ENCODE measurements around the gene GFRA4.
A peak's percentile ranks its signal among the peaks of the same experiment; 100 is the strongest.

Gene GFRA4

DNA sequence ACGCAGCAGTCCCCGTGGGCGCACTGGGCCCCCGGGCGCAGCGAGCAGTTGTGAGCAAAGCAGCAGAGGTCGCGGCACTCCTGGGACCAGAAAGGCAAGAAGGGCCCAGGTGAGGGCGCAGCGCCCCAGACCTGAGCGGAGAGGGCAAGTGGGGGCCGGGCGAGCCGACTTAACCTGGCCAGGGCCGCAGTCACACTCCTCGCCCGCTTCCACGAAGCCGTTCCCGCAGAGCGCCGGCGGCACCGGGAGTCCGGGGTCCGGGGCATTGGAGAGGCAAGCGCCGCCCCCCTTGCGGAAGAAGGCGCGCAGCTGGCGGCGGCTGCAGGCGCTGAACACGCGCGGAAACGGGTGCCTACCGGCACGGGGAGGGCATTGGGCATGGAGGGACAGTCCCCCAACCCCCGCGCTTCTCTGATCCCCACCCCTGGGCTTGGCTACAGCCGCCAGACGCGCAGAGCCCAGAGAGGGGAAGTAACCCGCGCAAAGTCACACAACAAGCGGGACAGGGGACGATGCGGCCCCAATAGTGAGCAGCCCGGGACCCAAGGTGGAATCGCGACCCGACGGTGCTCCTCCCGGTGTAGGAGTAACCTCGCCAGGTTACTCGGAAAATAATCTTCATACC, 9.5 kb upstream of the GFRA4 start:
- Mint-ChIP-seq H3K27ac (no peak overlapping the region), H3K27me3 (peaks cover 63% of the 10 kb centered on the region), H3K36me3 (ENCODE audit: low read depth) (no peaks in the 10 kb centered on the region), H3K4me3 (no peak overlapping the region), H3K9me3 (no peaks in the 10 kb centered on the region), H3K4me1 (ENCODE audit: low read depth) (peaks cover 6% of the 10 kb centered on the region)
- peak; percentile 36 for DNase-seq

DNA sequence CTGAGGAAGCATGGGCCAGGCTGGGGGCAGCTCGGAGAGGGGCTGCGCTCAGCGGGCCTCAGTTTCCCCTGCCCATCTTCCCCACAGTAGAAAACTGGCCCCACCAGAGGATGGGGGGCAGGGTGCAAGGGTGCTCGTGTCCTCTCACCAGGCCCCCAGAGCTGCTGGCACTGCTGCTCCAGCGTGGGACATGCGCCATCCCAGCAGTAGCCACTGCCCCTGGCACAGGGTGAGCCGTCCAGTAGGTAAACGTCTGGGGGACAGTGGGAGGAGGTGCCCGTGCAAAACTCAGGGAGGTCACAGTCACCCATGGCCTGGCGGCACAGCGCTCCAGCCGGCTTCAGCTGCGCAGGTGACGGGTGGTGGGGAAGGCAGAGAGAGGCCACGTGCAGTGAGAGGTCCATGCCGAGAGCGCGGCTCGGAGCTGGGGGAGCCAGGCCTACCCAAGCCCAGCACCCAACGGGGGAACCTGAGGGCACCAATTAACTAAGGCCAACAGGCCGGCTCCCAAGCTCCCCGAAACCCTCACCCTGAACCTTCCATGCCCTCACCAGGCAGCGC, 8.9 kb upstream of the GFRA4 start:
- no peak overlapping the region for H3K4me3 Mint-ChIP-seq
- no peak for DNase-seq
- H3K4me1 Mint-ChIP-seq (ENCODE audit: low read depth) = peaks cover 8% of the 10 kb centered on the region
- no peaks in the 10 kb centered on the region for H3K9me3 Mint-ChIP-seq
- no peaks in the 10 kb centered on the region for H3K36me3 Mint-ChIP-seq (ENCODE audit: low read depth)
- no peak overlapping the region for H3K27ac Mint-ChIP-seq
- peaks cover 63% of the 10 kb centered on the region for H3K27me3 Mint-ChIP-seq

DNA sequence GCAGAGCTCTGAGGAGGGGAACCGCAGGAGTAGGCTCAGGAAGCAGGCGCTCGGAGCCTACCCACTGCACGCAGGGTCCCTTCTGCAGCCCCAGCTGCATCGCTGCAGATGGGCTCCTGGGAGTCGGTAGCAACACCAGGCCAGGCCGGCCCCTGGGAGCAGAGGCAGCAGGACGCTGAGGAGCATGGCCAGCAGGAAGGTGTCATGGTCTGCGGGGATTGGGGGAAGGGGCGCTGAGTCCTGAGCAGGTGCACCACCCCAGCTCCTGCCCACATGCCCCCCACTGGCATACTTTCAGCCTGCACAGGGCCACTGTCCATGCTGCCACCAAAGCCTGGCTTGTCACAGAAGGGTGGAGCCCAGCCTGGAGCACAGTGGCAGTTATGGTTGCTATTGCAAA, 7.7 kb upstream of the GFRA4 start:
- Mint-ChIP-seq H3K4me3 (no peak overlapping the region), H3K9me3 (no peaks in the 10 kb centered on the region), H3K27me3 (peaks cover 54% of the 10 kb centered on the region), H3K27ac (no peak overlapping the region), H3K4me1 (ENCODE audit: low read depth) (peaks cover 13% of the 10 kb centered on the region), H3K36me3 (ENCODE audit: low read depth) (no peaks in the 10 kb centered on the region)
- DNase-seq = no peak

DNA sequence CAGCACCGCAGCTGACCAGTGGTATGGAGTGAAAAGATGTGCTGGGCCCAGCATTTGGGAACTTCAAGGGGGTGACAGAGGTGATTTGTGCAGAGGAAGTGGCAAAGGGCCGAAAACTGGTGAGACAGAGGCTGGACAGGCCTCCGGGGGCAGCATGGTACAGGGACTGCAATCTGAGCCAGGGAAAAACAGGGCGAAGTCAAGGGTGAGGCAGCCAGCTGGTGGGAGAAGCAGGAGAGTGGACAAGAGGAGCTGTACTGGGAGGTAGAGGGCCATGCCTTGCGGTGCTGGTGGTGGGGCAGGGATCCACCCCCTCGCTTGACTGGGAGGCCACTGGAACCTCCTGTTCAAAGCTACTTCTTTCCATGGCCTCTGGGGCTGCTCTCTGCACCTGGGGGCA, 7.3 kb upstream of the GFRA4 start:
- no peaks in the 10 kb centered on the region for H3K9me3 Mint-ChIP-seq

DNA sequence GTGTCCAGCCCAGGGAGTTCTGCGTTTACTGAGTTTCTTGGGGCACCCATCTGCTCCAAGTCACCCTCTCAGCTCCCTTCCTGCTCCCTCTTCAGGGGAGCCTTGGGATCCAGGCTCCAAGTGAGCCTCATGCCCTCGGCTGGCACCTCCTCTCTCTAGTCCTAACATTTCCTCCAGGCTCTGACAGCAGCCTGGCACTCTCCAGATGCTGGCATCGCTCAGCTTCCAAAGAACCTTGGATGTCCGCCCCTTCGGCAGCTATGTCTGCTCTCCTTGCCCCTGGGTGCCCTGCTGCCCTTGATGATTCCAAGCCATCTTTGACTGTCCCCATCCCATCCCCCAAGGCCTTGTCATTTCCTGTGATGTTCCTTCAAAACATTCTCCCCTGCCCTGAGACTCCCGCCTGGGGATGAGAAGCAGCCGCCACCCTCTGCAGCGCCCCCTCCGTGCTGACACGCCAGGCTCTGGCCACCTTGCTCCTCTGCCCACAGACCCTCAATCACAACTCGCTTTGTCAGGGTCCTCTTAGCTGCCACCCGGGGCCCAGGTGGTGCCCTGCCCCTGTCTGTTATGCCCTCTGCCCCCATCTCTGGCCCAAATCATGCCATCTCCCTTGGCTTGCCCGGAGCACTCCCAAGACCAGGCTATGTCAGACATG, 6.6 kb upstream of the GFRA4 start:
- Mint-ChIP-seq H3K27me3 (peaks cover 44% of the 10 kb centered on the region), H3K9me3 (no peaks in the 10 kb centered on the region), H3K36me3 (ENCODE audit: low read depth) (no peaks in the 10 kb centered on the region), H3K4me1 (ENCODE audit: low read depth) (peaks cover 16% of the 10 kb centered on the region), H3K27ac (no peak overlapping the region), H3K4me3 (no peak overlapping the region)
- no peak for DNase-seq

More for the DNA sequence above, 7.3 kb upstream of the GFRA4 start:
- no peak overlapping the region for H3K4me3 Mint-ChIP-seq
- H3K36me3 Mint-ChIP-seq (ENCODE audit: low read depth) = no peaks in the 10 kb centered on the region
- DNase-seq = no peak
- no peak overlapping the region for H3K27ac Mint-ChIP-seq
- H3K27me3 Mint-ChIP-seq = peaks cover 50% of the 10 kb centered on the region
- H3K4me1 Mint-ChIP-seq (ENCODE audit: low read depth) = peaks cover 16% of the 10 kb centered on the region

DNA sequence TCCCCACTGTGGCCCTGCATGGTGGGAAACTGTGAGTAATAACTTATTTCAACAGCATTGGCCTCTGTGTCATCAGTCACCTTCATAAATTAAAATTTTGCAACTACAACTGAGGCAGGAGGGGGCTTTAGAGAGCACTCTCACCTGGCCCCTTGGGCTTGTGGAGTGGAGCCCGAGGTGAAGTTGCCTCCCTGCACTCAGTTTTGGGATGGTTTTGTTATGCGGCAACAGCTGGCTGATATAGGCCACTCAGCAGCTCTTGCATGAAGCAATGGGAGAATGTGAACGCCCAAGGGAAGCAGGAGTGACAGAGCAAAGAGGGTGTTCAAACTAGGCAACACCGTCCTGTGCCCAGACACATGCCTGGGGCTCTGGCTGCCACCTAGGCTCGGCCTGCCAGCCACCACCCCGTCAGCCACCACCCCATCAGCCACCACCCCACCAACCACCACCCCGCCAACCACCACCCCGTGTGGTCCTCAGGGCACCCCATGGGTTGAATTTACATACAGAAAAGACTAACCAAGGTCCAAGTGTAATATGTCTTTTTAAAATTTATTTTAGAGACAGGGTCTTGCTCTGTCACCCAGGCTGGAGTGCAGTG, 4.3 kb upstream of the GFRA4 start:
- peaks cover 39% of the 10 kb centered on the region for H3K27me3 Mint-ChIP-seq
- DNase-seq = no peak
- H3K4me1 Mint-ChIP-seq (ENCODE audit: low read depth) = peaks cover 14% of the 10 kb centered on the region
- H3K27ac Mint-ChIP-seq = no peak overlapping the region
- no peaks in the 10 kb centered on the region for H3K9me3 Mint-ChIP-seq
- H3K4me3 Mint-ChIP-seq = no peak overlapping the region
- H3K36me3 Mint-ChIP-seq (ENCODE audit: low read depth) = no peaks in the 10 kb centered on the region

DNA sequence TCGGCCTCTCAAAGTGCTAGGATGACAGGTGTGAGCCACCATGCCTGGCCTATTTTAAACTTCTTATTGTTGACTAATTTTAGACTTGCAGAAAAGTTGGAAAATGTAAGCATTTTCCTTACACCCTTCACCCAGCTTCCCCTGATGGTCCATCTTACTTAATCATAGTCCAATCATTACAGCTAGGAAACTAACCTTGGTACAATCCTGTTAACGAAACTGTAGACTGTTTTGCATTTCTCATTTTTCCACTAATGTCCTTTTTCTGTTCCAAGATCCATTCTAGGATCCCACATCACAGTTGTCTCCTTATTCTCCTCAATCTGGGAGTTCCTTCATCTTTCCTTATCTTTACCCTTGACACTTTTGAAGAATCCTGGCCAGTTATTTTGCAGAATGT, 659 bp upstream of the GFRA4 start:
- no peaks in the 10 kb centered on the region for H3K9me3 Mint-ChIP-seq
- H3K4me1 Mint-ChIP-seq (ENCODE audit: low read depth) = peaks cover 21% of the 10 kb centered on the region
- H3K36me3 Mint-ChIP-seq (ENCODE audit: low read depth) = no peaks in the 10 kb centered on the region
- H3K27me3 Mint-ChIP-seq = peaks cover 39% of the 10 kb centered on the region
- DNase-seq = no peak
- H3K27ac Mint-ChIP-seq = no peak overlapping the region
- no peak overlapping the region for H3K4me3 Mint-ChIP-seq

DNA sequence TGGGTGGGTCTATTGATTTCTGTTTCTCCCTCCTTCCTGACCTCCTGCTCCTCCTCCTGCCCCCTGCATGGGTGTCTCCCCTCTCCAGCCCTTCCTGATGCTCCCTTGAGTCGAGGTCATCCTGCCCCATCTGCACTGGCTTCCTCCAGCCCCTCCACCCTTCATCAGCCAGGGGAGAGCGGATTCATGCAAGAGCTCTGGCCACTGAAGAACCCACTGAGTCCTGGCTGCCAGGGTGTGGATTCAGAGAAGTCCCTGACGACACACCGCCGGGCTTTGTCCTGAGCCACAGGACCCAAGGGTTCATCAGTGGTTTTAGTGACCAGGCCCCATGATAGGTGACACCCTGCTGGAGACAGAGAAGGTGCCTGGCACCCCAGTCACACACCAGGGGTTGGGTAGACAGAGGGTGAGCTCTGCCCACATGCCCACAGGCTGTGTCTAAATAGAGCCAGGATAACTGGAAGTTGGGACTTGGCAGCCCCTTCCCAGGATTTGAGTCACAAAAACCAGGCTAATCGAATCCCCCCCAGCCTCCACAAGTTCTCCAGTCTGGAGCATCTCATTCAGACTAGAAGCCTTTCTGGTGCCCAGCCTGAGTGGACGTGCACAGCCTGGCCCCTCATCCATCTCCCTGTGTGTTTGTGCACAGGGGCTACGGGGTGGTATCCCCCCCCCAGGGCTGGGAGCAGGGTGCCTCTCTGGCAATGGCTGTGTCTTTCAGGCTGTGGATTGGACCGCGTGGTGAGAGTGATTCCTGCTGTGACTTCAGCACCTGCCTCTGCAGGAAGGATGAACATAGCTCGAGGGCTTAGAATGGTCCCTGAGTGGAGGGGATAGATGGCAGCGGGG, 1.2 kb downstream of the GFRA4 start:
- Mint-ChIP-seq H3K27ac (no peak overlapping the region), H3K4me1 (ENCODE audit: low read depth) (peaks cover 20% of the 10 kb centered on the region)

DNA sequence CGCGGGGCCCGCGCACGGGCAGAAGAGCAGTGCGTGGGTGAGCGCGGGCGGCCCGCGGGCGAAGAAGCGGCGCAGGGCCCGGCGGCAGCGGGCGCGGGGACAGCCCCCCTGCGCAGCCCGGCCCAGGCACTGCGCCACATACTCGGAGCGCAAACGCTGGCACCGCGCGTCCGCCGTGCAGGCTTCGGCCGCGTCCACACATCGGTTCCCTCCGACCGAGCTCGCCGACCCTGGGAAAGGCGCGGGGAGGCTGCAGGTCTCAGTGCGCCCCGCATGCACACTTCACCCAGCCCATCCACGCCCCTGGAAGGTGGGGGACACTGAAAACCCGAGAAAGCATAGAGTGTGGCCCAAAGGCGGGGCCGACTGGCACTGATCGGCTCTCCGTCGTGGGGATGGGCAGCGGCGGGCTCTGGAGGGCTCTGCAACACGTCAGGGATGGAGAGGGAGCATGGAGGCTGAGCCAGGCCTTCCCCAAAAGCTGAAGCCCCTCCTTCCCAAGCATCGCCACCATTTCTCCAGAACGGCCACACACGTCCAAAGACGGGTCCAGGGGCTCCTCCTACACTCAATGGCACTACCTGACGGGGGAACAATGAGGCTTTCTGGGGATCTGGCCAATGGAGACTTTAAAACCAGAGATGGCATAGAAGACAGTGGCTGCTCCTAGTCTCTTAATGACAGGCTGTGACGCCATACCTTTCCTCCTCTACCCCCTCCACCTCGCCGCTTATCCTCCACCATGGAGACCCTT, 2.0 kb downstream of the GFRA4 start:
- Mint-ChIP-seq H3K27ac (no peak overlapping the region), H3K4me3 (no peak overlapping the region), H3K4me1 (ENCODE audit: low read depth) (peaks cover 15% of the 10 kb centered on the region), H3K9me3 (no peaks in the 10 kb centered on the region), H3K27me3 (peaks cover 47% of the 10 kb centered on the region), H3K36me3 (ENCODE audit: low read depth) (no peaks in the 10 kb centered on the region)
- DNase-seq = no peak

More for the DNA sequence above, 1.2 kb downstream of the GFRA4 start:
- DNase-seq = no peak
- Mint-ChIP-seq H3K4me3 (no peak overlapping the region), H3K27me3 (peaks cover 47% of the 10 kb centered on the region), H3K36me3 (ENCODE audit: low read depth) (no peaks in the 10 kb centered on the region), H3K9me3 (no peaks in the 10 kb centered on the region)

DNA sequence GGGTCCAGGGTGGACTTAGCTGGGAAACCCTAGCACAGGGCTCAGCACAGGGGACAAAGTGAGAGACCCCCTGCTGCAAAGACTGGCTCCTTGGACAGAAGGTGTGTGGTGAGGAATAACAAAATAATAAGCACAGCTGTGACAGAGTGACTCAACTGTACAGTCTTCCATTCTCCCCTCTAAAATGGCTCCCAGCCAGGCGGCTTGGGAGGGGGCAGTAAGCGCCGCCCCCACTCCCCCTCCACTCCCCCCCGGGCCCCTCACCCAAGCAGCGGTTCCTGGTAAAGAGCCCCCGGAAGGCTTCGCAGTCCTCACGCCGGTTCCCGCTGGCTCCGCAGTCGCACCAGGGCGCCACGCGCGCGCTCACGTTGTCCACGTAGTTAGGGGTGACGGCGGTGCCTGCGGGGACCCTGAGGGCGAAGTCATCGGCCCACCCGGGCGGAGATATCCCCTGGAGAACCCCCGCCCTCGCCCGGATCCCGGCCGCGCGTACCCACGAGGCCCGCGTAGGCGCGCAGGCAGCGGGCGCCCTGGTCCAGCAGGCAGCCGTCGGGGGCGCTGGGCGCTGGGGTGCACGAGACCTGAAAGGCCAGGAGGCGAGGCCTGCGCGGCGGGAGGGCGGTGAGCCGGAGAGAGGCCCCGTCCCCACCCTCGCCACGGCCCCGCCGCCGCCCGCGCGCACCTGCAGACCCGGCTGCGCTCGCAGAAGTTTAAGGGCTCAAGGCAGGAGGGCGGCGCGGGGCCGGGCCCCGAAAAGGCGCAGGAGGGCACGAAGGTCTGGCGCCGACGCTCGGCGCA, 2.7 kb downstream of the GFRA4 start:
- H3K4me3 Mint-ChIP-seq = no peak overlapping the region
- no peak overlapping the region for H3K27ac Mint-ChIP-seq
- H3K36me3 Mint-ChIP-seq (ENCODE audit: low read depth) = no peaks in the 10 kb centered on the region
- peaks cover 47% of the 10 kb centered on the region for H3K27me3 Mint-ChIP-seq
- DNase-seq = no peak
- H3K4me1 Mint-ChIP-seq (ENCODE audit: low read depth) = peaks cover 9% of the 10 kb centered on the region
- no peaks in the 10 kb centered on the region for H3K9me3 Mint-ChIP-seq

DNA sequence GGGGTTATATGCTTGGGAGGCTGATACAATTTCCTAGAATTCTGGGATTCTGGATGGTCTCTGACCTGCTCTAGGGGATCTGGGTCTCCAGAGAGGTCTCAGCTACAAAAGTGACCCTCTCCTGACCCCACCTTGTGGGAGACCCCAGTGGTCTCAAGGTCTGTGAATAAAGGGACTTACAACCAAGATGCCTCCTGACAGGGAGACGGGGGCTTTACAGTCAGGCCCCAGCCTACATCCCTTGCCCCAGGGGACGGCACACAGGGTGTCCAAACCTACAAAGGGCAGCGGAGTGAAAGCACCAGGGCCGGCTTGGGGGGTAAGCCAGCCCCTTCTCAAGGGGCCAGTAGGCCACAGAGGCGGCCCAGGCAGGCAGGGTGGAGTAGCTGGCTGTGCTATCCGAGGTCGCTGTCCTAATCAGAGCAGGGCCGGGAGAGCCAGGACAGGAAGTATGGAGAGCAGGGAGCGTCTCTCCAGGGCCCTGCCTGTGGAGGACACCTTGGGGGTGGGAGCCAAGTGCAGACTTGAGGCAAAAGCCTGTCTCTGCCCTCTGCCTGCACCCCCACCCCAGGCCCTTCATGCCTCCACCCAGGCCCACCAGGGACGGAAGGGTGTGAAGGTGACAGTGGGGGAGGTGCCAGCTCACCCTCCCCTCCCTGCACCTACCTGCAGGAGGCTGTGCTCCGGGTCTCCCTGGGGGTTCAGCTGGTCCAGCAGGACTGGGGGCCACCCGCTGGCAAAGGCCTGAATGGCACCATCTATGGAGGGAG, 3.5 kb downstream of the GFRA4 start:
- DNase-seq = no peak
- no peak overlapping the region for H3K4me3 Mint-ChIP-seq
- peaks cover 9% of the 10 kb centered on the region for H3K4me1 Mint-ChIP-seq (ENCODE audit: low read depth)
- no peaks in the 10 kb centered on the region for H3K36me3 Mint-ChIP-seq (ENCODE audit: low read depth)
- peaks cover 47% of the 10 kb centered on the region for H3K27me3 Mint-ChIP-seq
- no peak overlapping the region for H3K27ac Mint-ChIP-seq
- no peaks in the 10 kb centered on the region for H3K9me3 Mint-ChIP-seq

DNA sequence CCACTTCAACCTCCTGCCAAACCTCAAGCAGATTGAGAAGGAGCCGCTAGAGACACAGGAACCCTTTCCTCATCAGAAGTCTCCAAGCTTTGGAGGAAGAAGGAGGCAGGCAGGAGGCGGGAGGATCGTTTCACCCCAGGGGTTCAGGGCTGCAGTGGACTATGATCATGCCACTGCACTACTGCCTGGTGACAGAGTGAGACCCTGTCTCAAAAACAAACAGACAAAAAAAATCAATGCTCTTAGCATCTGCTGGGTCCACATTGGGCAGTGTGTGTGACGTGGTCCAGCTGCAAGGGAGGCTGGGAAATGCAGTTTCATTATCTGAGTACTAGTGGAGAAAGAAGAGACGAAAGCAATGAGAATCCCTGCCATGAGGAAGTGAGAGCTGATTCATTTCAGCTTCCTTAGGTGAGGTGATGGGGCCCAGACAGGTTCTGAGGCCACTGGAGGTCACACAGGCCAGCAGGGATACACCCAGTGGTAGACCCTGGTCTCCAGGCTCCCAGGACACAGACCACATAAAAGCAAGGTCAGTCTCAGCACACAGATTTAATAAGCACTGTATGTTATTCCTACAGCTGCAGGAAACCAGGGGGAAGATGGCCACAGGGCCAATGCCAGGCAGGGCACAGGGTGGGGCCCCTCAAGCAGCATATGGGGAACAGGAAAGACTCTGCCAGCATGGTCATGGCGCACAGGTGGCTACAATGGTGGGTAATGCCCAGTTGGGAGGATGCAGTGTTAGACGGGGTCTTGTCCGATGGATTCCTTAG, 4.3 kb downstream of the GFRA4 start:
- Mint-ChIP-seq H3K4me1 (ENCODE audit: low read depth) (peaks cover 9% of the 10 kb centered on the region), H3K36me3 (ENCODE audit: low read depth) (no peaks in the 10 kb centered on the region), H3K27ac (no peak overlapping the region), H3K9me3 (no peaks in the 10 kb centered on the region), H3K27me3 (peaks cover 47% of the 10 kb centered on the region), H3K4me3 (no peak overlapping the region)
- no peak for DNase-seq
